ENCODE measurements around the gene PIK3R3.

Gene PIK3R3

GRCh38 chr1:46003315-46003714 is 129.1 kb downstream of the PIK3R3 start:
- no peaks in the 10 kb centered on the region for H3K79me2 ChIP-seq (ENCODE audit: insufficient read depth, low read length)
- H3K9me3 ChIP-seq (ENCODE audit: insufficient read depth, low read depth, low read length), result no peaks in the 10 kb centered on the region
- H3K36me3 ChIP-seq (ENCODE audit: insufficient read depth, low read length), result peaks cover 32% of the 10 kb centered on the region; the same call in 1 of the 2 replicates
- peaks cover 6% of the 10 kb centered on the region for H3K4me1 ChIP-seq (ENCODE audit: insufficient read depth, low read length, poor library complexity, severe bottlenecking)
- no peaks in the 10 kb centered on the region for H3F3A ChIP-seq (ENCODE audit: low read depth)
- no peaks in the 10 kb centered on the region for H3K9me2 ChIP-seq (replicated peaks; ENCODE audit: low read depth, low read length)
- H4K20me1 ChIP-seq (ENCODE audit: insufficient read depth, low read length, poor library complexity, severe bottlenecking), result no peaks in the 10 kb centered on the region
- no peak for TF ChIP-seq EZH2phosphoT487 (IDR thresholded peaks at IDR 0.05; ENCODE audit: borderline replicate concordance)
- TF ChIP-seq, protein P1, sequence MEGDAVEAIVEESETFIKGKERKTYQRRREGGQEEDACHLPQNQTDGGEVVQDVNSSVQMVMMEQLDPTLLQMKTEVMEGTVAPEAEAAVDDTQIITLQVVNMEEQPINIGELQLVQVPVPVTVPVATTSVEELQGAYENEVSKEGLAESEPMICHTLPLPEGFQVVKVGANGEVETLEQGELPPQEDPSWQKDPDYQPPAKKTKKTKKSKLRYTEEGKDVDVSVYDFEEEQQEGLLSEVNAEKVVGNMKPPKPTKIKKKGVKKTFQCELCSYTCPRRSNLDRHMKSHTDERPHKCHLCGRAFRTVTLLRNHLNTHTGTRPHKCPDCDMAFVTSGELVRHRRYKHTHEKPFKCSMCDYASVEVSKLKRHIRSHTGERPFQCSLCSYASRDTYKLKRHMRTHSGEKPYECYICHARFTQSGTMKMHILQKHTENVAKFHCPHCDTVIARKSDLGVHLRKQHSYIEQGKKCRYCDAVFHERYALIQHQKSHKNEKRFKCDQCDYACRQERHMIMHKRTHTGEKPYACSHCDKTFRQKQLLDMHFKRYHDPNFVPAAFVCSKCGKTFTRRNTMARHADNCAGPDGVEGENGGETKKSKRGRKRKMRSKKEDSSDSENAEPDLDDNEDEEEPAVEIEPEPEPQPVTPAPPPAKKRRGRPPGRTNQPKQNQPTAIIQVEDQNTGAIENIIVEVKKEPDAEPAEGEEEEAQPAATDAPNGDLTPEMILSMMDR (conservative IDR thresholded peaks at IDR 0.05; ENCODE audit: low read length), result no peak
- no peak overlapping the region for H3K4me2 ChIP-seq (ENCODE audit: low read depth, low read length, poor library complexity, severe bottlenecking)
- H3K4me3 ChIP-seq (ENCODE audit: low read length, poor library complexity, severe bottlenecking), result no peak overlapping the region
- no peak overlapping the region for H3K9ac ChIP-seq (ENCODE audit: low read depth, low read length, poor library complexity, severe bottlenecking)
- no peak overlapping the region for H2AFZ ChIP-seq (ENCODE audit: low read length)
- no peaks in the 10 kb centered on the region for H3K27me3 ChIP-seq (ENCODE audit: insufficient read depth, low read length, poor library complexity, severe bottlenecking)

- H3K79me2 ChIP-seq (ENCODE audit: insufficient read depth, low read length), result no peaks in the 10 kb centered on the region
- no peak overlapping the region for H3K9ac ChIP-seq (ENCODE audit: low read depth, low read length, poor library complexity, severe bottlenecking)
- no peak overlapping the region for H2AFZ ChIP-seq (ENCODE audit: low read length)
- H3K4me3 ChIP-seq (ENCODE audit: low read length, poor library complexity, severe bottlenecking), result no peak overlapping the region
- peaks cover 6% of the 10 kb centered on the region for H3K4me1 ChIP-seq (ENCODE audit: insufficient read depth, low read length, poor library complexity, severe bottlenecking)
- no peaks in the 10 kb centered on the region for H3K9me2 ChIP-seq (replicated peaks; ENCODE audit: low read depth, low read length)
- H3K4me2 ChIP-seq (ENCODE audit: low read depth, low read length, poor library complexity, severe bottlenecking), result no peak overlapping the region
- H3K27me3 ChIP-seq (ENCODE audit: insufficient read depth, low read length, poor library complexity, severe bottlenecking), result no peaks in the 10 kb centered on the region
- H3F3A ChIP-seq (ENCODE audit: low read depth), result no peaks in the 10 kb centered on the region
- peaks cover 26% of the 10 kb centered on the region; the same call in 1 of the 2 replicates for H3K36me3 ChIP-seq (ENCODE audit: insufficient read depth, low read length)
- H4K20me1 ChIP-seq (ENCODE audit: insufficient read depth, low read length, poor library complexity, severe bottlenecking), result no peaks in the 10 kb centered on the region
- TF ChIP-seq EZH2phosphoT487 (IDR thresholded peaks at IDR 0.05; ENCODE audit: borderline replicate concordance), result no peak
- TF ChIP-seq, protein P1 (conservative IDR thresholded peaks at IDR 0.05; ENCODE audit: low read length), result no peak
- no peaks in the 10 kb centered on the region for H3K9me3 ChIP-seq (ENCODE audit: insufficient read depth, low read depth, low read length)
Observed at GRCh38 chr1:46002551-46003150, 129.8 kb downstream of the PIK3R3 start.

DNA sequence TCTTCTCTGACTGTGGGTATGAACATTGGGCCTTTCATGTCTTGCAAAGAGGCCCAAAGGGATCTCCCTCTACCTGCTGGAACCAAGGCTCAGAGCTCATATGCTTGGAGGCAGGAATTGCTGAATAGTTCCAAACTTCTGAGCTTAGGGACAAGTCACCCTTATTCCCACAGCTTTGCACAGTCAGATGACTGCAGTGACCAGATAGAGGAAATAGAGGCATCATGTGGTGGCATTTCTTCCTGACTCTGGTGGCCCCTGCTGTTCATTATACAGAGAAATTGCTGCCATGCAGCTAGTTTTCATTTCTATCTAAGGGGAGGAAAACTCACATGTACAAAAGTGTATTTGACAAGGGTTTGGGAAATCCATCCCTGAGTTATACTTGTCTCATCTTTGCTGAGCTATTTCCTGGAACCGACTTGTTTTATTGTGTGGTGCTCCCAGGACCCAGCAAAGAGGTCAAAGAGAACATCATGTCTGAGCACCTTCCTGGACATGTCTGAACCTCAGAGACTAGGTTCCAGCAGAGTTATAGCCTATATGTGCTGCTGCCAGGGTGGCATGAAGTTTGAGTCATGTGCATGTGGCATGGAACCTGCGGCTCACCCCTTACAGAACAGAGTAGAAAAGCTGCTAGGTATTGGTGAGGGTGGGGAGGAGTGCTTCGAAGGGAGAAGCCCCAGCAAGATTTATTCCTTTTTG is 131.2 kb downstream of the PIK3R3 start:
- TF ChIP-seq, protein P1 (conservative IDR thresholded peaks at IDR 0.05; ENCODE audit: low read length), result peak; percentile 38
- TF ChIP-seq EZH2phosphoT487 (IDR thresholded peaks at IDR 0.05; ENCODE audit: borderline replicate concordance), result no peak
- no peaks in the 10 kb centered on the region for H3K79me2 ChIP-seq (ENCODE audit: insufficient read depth, low read length)
- peaks cover 13% of the 10 kb centered on the region; the same call in 1 of the 2 replicates for H3K36me3 ChIP-seq (ENCODE audit: insufficient read depth, low read length)
- no peak overlapping the region for H3K9ac ChIP-seq (ENCODE audit: low read depth, low read length, poor library complexity, severe bottlenecking)
- no peaks in the 10 kb centered on the region for H3F3A ChIP-seq (ENCODE audit: low read depth)
- peaks cover 6% of the 10 kb centered on the region for H3K4me1 ChIP-seq (ENCODE audit: insufficient read depth, low read length, poor library complexity, severe bottlenecking)
- H2AFZ ChIP-seq (ENCODE audit: low read length), result no peak overlapping the region
- H3K9me2 ChIP-seq (replicated peaks; ENCODE audit: low read depth, low read length), result no peaks in the 10 kb centered on the region
- H3K27me3 ChIP-seq (ENCODE audit: insufficient read depth, low read length, poor library complexity, severe bottlenecking), result no peaks in the 10 kb centered on the region
- H3K9me3 ChIP-seq (ENCODE audit: insufficient read depth, low read depth, low read length), result no peaks in the 10 kb centered on the region
- H3K4me2 ChIP-seq (ENCODE audit: low read depth, low read length, poor library complexity, severe bottlenecking), result no peak overlapping the region
- H3K4me3 ChIP-seq (ENCODE audit: low read length, poor library complexity, severe bottlenecking), result no peak overlapping the region
- H4K20me1 ChIP-seq (ENCODE audit: insufficient read depth, low read length, poor library complexity, severe bottlenecking), result no peaks in the 10 kb centered on the region

Measured in Loucy (cell line).